Measurements from ENCODE around the gene ZBTB25.
A peak's percentile ranks its signal among the peaks of the same experiment; 100 is the strongest.

ZBTB25 gene

GRCh38 chr14:64450255-64450654 lies 53.4 kb downstream of the ZBTB25 start:
- Histone ChIP-seq H3K27ac (ENCODE audit: low read length) (peak overlapping the region; percentile 56), H2AFZ (ENCODE audit: low read depth, low read length) (no peak overlapping the region), H3K36me3 (replicated peaks; ENCODE audit: low read depth, low read length) (peaks cover 50% of the 10 kb centered on the region), H3K9ac (ENCODE audit: low read length) (no peak overlapping the region), H3K4me1 (ENCODE audit: low read length) (peaks cover 19% of the 10 kb centered on the region), H3K79me2 (ENCODE audit: low read length) (no peaks in the 10 kb centered on the region), H3K4me3 (ENCODE audit: low read length) (no peak overlapping the region), H3K27me3 (ENCODE audit: low read depth, low read length) (no peaks in the 10 kb centered on the region), H4K20me1 (ENCODE audit: insufficient read depth, low read length) (no peaks in the 10 kb centered on the region), H3K4me2 (ENCODE audit: low read length) (no peak overlapping the region; the same call in 1 of the 2 replicates), H3K9me3 (ENCODE audit: insufficient read depth, low read length) (no peaks in the 10 kb centered on the region)
- TF ChIP-seq EZH2phosphoT487 (IDR thresholded peaks at IDR 0.05; ENCODE audit: low read depth) = no peak
- TF ChIP-seq CTCF (IDR thresholded peaks at IDR 0.05; ENCODE audit: low read depth, low read length) = no peak

GRCh38 chr14:64447876-64448670 lies 55.6 kb downstream of the ZBTB25 start:
- no peak overlapping the region for H2AFZ ChIP-seq (ENCODE audit: low read depth, low read length)
- peaks cover 53% of the 10 kb centered on the region for H3K36me3 ChIP-seq (replicated peaks; ENCODE audit: low read depth, low read length)
- no peak overlapping the region for H3K4me3 ChIP-seq (ENCODE audit: low read length)
- no peak overlapping the region for H3K9ac ChIP-seq (ENCODE audit: low read length)
- H3K27me3 ChIP-seq (ENCODE audit: low read depth, low read length) = no peaks in the 10 kb centered on the region
- H3K4me1 ChIP-seq (ENCODE audit: low read length) = peaks cover 40% of the 10 kb centered on the region
- no peaks in the 10 kb centered on the region for H3K9me3 ChIP-seq (ENCODE audit: insufficient read depth, low read length)
- H3K79me2 ChIP-seq (ENCODE audit: low read length) = no peaks in the 10 kb centered on the region
- TF ChIP-seq CTCF (IDR thresholded peaks at IDR 0.05; ENCODE audit: low read depth, low read length) (no peak), EZH2phosphoT487 (IDR thresholded peaks at IDR 0.05; ENCODE audit: low read depth) (no peak)
- H4K20me1 ChIP-seq (ENCODE audit: insufficient read depth, low read length) = no peaks in the 10 kb centered on the region
- no peak overlapping the region for H3K4me2 ChIP-seq (ENCODE audit: low read length)
- peak overlapping the region; percentile 45 for H3K27ac ChIP-seq (ENCODE audit: low read length)

- Histone ChIP-seq H3K4me2 (ENCODE audit: low read length) (peak overlapping the region; percentile 61), H3K27me3 (ENCODE audit: low read depth, low read length) (no peaks in the 10 kb centered on the region), H3K4me1 (ENCODE audit: low read length) (peaks cover 36% of the 10 kb centered on the region), H4K20me1 (ENCODE audit: insufficient read depth, low read length) (no peaks in the 10 kb centered on the region), H3K9me3 (ENCODE audit: insufficient read depth, low read length) (no peaks in the 10 kb centered on the region), H2AFZ (ENCODE audit: low read depth, low read length) (no peak overlapping the region), H3K79me2 (ENCODE audit: low read length) (no peaks in the 10 kb centered on the region), H3K27ac (ENCODE audit: low read length) (peak overlapping the region; percentile 99), H3K9ac (ENCODE audit: low read length) (peak overlapping the region; percentile 98), H3K36me3 (replicated peaks; ENCODE audit: low read depth, low read length) (peaks cover 59% of the 10 kb centered on the region), H3K4me3 (ENCODE audit: low read length) (peak overlapping the region; percentile 24)
- TF ChIP-seq CTCF (IDR thresholded peaks at IDR 0.05; ENCODE audit: low read depth, low read length) = peak; percentile 9; the same call in 1 of the 2 replicates
- no peak for TF ChIP-seq EZH2phosphoT487 (IDR thresholded peaks at IDR 0.05; ENCODE audit: low read depth)
Observed at GRCh38 chr14:64444984-64445845, 58.4 kb downstream of the ZBTB25 start.

- Histone ChIP-seq H3K27me3 (ENCODE audit: low read depth, low read length) (no peaks in the 10 kb centered on the region), H3K36me3 (replicated peaks; ENCODE audit: low read depth, low read length) (peaks cover 56% of the 10 kb centered on the region), H3K4me2 (ENCODE audit: low read length) (no peak overlapping the region)
Observed at GRCh38 chr14:64444140-64444539, 59.5 kb downstream of the ZBTB25 start.

More at GRCh38 chr14:64444140-64444539, 59.5 kb downstream of the ZBTB25 start:
- Histone ChIP-seq H2AFZ (ENCODE audit: low read depth, low read length) (no peak overlapping the region), H3K4me3 (ENCODE audit: low read length) (no peak overlapping the region), H3K9me3 (ENCODE audit: insufficient read depth, low read length) (no peaks in the 10 kb centered on the region), H4K20me1 (ENCODE audit: insufficient read depth, low read length) (no peaks in the 10 kb centered on the region), H3K9ac (ENCODE audit: low read length) (peak overlapping the region; percentile 98; the same call in 1 of the 2 replicates), H3K27ac (ENCODE audit: low read length) (peak overlapping the region; percentile 99), H3K4me1 (ENCODE audit: low read length) (peaks cover 32% of the 10 kb centered on the region), H3K79me2 (ENCODE audit: low read length) (no peaks in the 10 kb centered on the region)
- TF ChIP-seq CTCF (IDR thresholded peaks at IDR 0.05; ENCODE audit: low read depth, low read length) (no peak), EZH2phosphoT487 (IDR thresholded peaks at IDR 0.05; ENCODE audit: low read depth) (no peak)

Data from OCI-LY3 (cell line).